ENCODE data around the gene SLCO4A1. TPM values are rescaled to one million over a fixed set of nuclear protein-coding genes. Genes with fewer than 3 reads are reported as not detected.

Gene SLCO4A1
- total RNA-seq, 1 donor from 2014 or later: 1.2 TPM

GRCh38 chr20:62667530-62668440 is 25.5 kb downstream of the SLCO4A1 start:
- H3K27me3 Mint-ChIP-seq (ENCODE audit: unreplicated experiment): peaks cover 26% of the 10 kb centered on the region
- H3K27ac Mint-ChIP-seq (ENCODE audit: unreplicated experiment): no peak overlapping the region
- H3K4me1 Mint-ChIP-seq (ENCODE audit: unreplicated experiment): peaks cover 14% of the 10 kb centered on the region
- no peaks in the 10 kb centered on the region for H3K36me3 Mint-ChIP-seq (ENCODE audit: unreplicated experiment)
- no peak for TF ChIP-seq CTCF (IDR thresholded peaks at IDR 0.05)
- H3K9me3 Mint-ChIP-seq (ENCODE audit: unreplicated experiment): no peaks in the 10 kb centered on the region
- no peak overlapping the region for H3K4me3 Mint-ChIP-seq (ENCODE audit: unreplicated experiment)
- DNase-seq (ENCODE audit: extremely low spot score, unreplicated experiment): no peak

- Mint-ChIP-seq H3K9me3 (ENCODE audit: unreplicated experiment) (no peaks in the 10 kb centered on the region), H3K36me3 (ENCODE audit: unreplicated experiment) (no peaks in the 10 kb centered on the region), H3K27me3 (ENCODE audit: unreplicated experiment) (peaks cover 22% of the 10 kb centered on the region), H3K4me1 (ENCODE audit: unreplicated experiment) (peaks cover 14% of the 10 kb centered on the region), H3K4me3 (ENCODE audit: unreplicated experiment) (no peak overlapping the region), H3K27ac (ENCODE audit: unreplicated experiment) (no peak overlapping the region)
- peak; percentile 91 for DNase-seq (ENCODE audit: extremely low spot score, unreplicated experiment)
- peak; percentile 86 for TF ChIP-seq CTCF (IDR thresholded peaks at IDR 0.05)
Observed at GRCh38 chr20:62668441-62669027, 26.2 kb downstream of the SLCO4A1 start.

GRCh38 chr20:62669249-62669648 is 26.9 kb downstream of the SLCO4A1 start:
- no peaks in the 10 kb centered on the region for H3K9me3 Mint-ChIP-seq (ENCODE audit: unreplicated experiment)
- no peak overlapping the region for H3K27ac Mint-ChIP-seq (ENCODE audit: unreplicated experiment)

GRCh38 chr20:62670156-62670555 is 27.9 kb downstream of the SLCO4A1 start:
- DNase-seq (ENCODE audit: extremely low spot score, unreplicated experiment): no peak
- Mint-ChIP-seq H3K27ac (ENCODE audit: unreplicated experiment) (no peak overlapping the region), H3K36me3 (ENCODE audit: unreplicated experiment) (no peaks in the 10 kb centered on the region), H3K4me3 (ENCODE audit: unreplicated experiment) (no peak overlapping the region), H3K9me3 (ENCODE audit: unreplicated experiment) (no peaks in the 10 kb centered on the region), H3K27me3 (ENCODE audit: unreplicated experiment) (peaks cover 17% of the 10 kb centered on the region), H3K4me1 (ENCODE audit: unreplicated experiment) (peaks cover 14% of the 10 kb centered on the region)
- TF ChIP-seq CTCF (IDR thresholded peaks at IDR 0.05): no peak

More at GRCh38 chr20:62669249-62669648, 26.9 kb downstream of the SLCO4A1 start:
- H3K4me3 Mint-ChIP-seq (ENCODE audit: unreplicated experiment): no peak overlapping the region
- H3K27me3 Mint-ChIP-seq (ENCODE audit: unreplicated experiment): peaks cover 22% of the 10 kb centered on the region
- TF ChIP-seq CTCF (IDR thresholded peaks at IDR 0.05): no peak
- no peaks in the 10 kb centered on the region for H3K36me3 Mint-ChIP-seq (ENCODE audit: unreplicated experiment)
- DNase-seq (ENCODE audit: extremely low spot score, unreplicated experiment): no peak
- peaks cover 14% of the 10 kb centered on the region for H3K4me1 Mint-ChIP-seq (ENCODE audit: unreplicated experiment)

GRCh38 chr20:62670998-62671397 is 28.7 kb downstream of the SLCO4A1 start:
- Mint-ChIP-seq H3K27me3 (ENCODE audit: unreplicated experiment) (peaks cover 18% of the 10 kb centered on the region), H3K9me3 (ENCODE audit: unreplicated experiment) (no peaks in the 10 kb centered on the region), H3K27ac (ENCODE audit: unreplicated experiment) (no peak overlapping the region), H3K4me1 (ENCODE audit: unreplicated experiment) (peaks cover 14% of the 10 kb centered on the region), H3K36me3 (ENCODE audit: unreplicated experiment) (no peaks in the 10 kb centered on the region), H3K4me3 (ENCODE audit: unreplicated experiment) (no peak overlapping the region)
- TF ChIP-seq CTCF (IDR thresholded peaks at IDR 0.05): no peak
- DNase-seq (ENCODE audit: extremely low spot score, unreplicated experiment): no peak
